Upper lobe of right lung (tissue), 1 donor: ENCODE data around the gene AP5S1. TPM values are rescaled to one million over a fixed set of nuclear protein-coding genes. Genes with fewer than 3 reads are reported as not detected.

Source experiments
- ATAC-seq: fragments of 200-7000 bp; cut with Tn5 transposase; one replicate; pipeline ENCODE4 v1.9.1; 2020; ENCODE audit warnings: mild to moderate bottlenecking, moderate library complexity
- DNase-seq: peaks from one replicate; pipeline ENCODE4 v3.0.0-alpha.2; 2020
- H3K27ac ChIP-seq: fragments of 200-600 bp; one replicate; pipeline ENCODE4 v1.8.0; 2022
- H3K27me3 ChIP-seq: fragments of 200-600 bp; one replicate; pipeline ENCODE4 v1.8.0; 2022; ENCODE audit warnings: mild to moderate bottlenecking
- H3K36me3 ChIP-seq: fragments of 200-600 bp; one replicate; pipeline ENCODE4 v1.8.0; 2022
- H3K4me1 ChIP-seq: fragments of 200-600 bp; one replicate; pipeline ENCODE4 v1.8.0; 2022
- H3K4me3 ChIP-seq: fragments of 200-600 bp; one replicate; pipeline ENCODE4 v1.8.0; 2022; ENCODE audit warnings: mild to moderate bottlenecking
- H3K9me3 ChIP-seq: fragments of 200-600 bp; one replicate; pipeline ENCODE4 v1.8.0; 2022
- CTCF ChIP-seq: fragments of 200-600 bp; IDR thresholded peaks from one replicate; pipeline ENCODE4 v1.8.0; 2022; ENCODE audit warnings: antibody characterized with exemption
- intact Hi-C: fragments of 100-400 bp; cut with DNase I; formaldehyde crosslinking; loops from one replicate; pipeline ENCODE4 v1.11.0; 2022
- total RNA-seq: library from RNA; stranded (reverse); fragmentation: NEBNext Ultra II Directional; extraction: Animal tissue kit (Norgen Biotek cat#: 25700); gene quantifications from one replicate; pipeline ENCODE4 v1.2.1, GENCODE V29; 2021
- donor health status: DM: no; HTN: yes; CAD: no; lungs with severe emphysema.

Gene AP5S1
- total RNA-seq, 1 donor from 2014 or later = 13.1 TPM

- no peaks in the 10 kb centered on the region for H3K27me3 ChIP-seq
- intact Hi-C loops = no loop called here
- H3K36me3 ChIP-seq = no peaks in the 10 kb centered on the region
- no peak for TF ChIP-seq CTCF
- H3K4me1 ChIP-seq = peaks cover 12% of the 10 kb centered on the region
- H3K27ac ChIP-seq = no peak overlapping the region
- no peaks in the 10 kb centered on the region for H3K9me3 ChIP-seq
- DNase-seq = peak; percentile 87
- ATAC-seq = peak; percentile 83
- peak overlapping the region; percentile 50 for H3K4me3 ChIP-seq
Measured at GRCh38 chr20:3777716-3778629, 42.4 kb upstream of the AP5S1 start.

GRCh38 chr20:3778976-3779375, 41.4 kb upstream of the AP5S1 start:
- H3K36me3 ChIP-seq = no peaks in the 10 kb centered on the region
- H3K9me3 ChIP-seq = no peaks in the 10 kb centered on the region
- no peak for DNase-seq
- ATAC-seq = no peak
- H3K27me3 ChIP-seq = no peaks in the 10 kb centered on the region
- peaks cover 18% of the 10 kb centered on the region for H3K4me1 ChIP-seq
- no peak for TF ChIP-seq CTCF
- intact Hi-C loops = no loop called here
- H3K4me3 ChIP-seq = no peak overlapping the region
- H3K27ac ChIP-seq = no peak overlapping the region

DNA sequence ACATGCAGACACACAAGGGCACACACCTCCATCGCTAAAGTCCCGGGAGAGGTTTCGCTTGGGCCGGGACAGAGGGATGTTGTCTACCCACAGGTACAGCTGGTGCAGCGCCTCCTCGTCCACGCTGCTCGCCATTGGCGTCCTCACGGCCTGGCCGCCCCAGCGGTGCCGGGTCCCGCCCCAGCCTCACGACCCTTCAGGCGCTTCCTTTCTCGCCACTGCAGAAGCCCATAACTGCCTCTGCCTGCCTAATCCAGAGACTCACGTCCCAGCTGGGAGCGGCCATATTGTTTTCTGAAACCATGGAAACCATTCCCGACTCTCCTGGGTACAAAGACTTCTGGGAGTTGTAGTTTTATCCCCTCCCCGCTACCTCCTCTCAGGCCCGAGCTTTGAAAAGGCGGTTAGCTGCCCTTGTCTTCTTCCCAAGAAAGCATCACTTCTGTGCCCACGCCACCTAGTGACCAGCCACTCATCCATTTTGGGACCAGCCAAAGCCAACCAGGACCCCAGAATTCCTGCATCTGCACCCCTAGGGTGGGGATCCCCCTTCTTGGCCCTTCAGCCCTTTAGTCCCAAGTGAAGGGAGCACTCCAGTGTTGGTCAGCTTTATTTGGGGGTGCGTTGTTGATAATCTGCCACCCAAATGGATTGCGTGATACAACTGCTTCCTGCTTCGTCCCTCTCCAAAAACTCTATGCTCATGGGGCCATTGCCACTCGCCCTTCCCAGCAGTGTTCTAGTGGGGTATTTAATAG, 39.0 kb upstream of the AP5S1 start, which contains the start of gene SPEF1:
SPEF1 (minus strand) TSS at position 296 of the 758 bp plus-strand sequence; CDS start at position 135, 161 bp downstream.
- H3K27me3 ChIP-seq = no peaks in the 10 kb centered on the region
- H3K36me3 ChIP-seq = peaks cover 7% of the 10 kb centered on the region
- peak; percentile 44 for TF ChIP-seq CTCF
- intact Hi-C loops = no loop called here
- H3K4me1 ChIP-seq = peaks cover 35% of the 10 kb centered on the region
- H3K27ac ChIP-seq = peak within 1 kb of the TSS; percentile 68
- ATAC-seq = peak; percentile 76
- H3K4me3 ChIP-seq = peak within 1 kb of the TSS; percentile 50
- no peak for DNase-seq
- H3K9me3 ChIP-seq = no peaks in the 10 kb centered on the region

DNA sequence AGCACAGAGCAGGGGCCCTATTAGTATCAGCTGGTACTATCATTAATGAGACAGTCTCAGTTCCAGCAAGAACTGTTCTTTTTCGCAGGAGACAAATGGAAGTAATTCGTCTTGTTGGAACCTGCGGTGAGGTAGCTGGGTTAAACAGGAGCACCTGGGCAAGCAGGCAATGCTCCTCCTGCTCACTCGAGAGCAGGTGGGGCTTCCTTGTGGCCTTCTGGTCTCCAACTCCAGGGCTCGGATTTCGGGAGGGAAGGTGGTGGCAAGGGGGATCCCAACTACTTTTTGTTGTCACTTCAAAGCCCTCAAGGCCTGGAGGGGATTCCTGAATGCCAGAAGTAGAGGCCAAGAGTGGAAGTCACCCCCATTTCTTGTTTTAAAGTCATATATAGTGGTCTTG, 37.8 kb upstream of the AP5S1 start:
- Histone ChIP-seq H3K36me3 (peaks cover 7% of the 10 kb centered on the region), H3K4me3 (no peak overlapping the region), H3K27ac (no peak overlapping the region), H3K27me3 (no peaks in the 10 kb centered on the region), H3K9me3 (no peaks in the 10 kb centered on the region), H3K4me1 (peaks cover 35% of the 10 kb centered on the region)
- ATAC-seq = no peak
- intact Hi-C loops = no loop called here
- TF ChIP-seq CTCF = no peak
- DNase-seq = no peak

GRCh38 chr20:3783068-3783489, 37.3 kb upstream of the AP5S1 start:
- ATAC-seq = no peak
- Histone ChIP-seq H3K27ac (no peak overlapping the region), H3K4me1 (peaks cover 32% of the 10 kb centered on the region), H3K36me3 (peaks cover 7% of the 10 kb centered on the region), H3K4me3 (no peak overlapping the region), H3K9me3 (no peaks in the 10 kb centered on the region), H3K27me3 (no peaks in the 10 kb centered on the region)
- DNase-seq = no peak
- intact Hi-C loops = no loop called here
- TF ChIP-seq CTCF = no peak
